GM23248 (cell line): ENCODE measurements around the gene NYAP1. TPM values are rescaled to one million over a fixed set of nuclear protein-coding genes. Genes with fewer than 3 reads are reported as not detected.

Source experiments
- DNase-seq: peaks from one replicate; pipeline ENCODE4 v3.0.0-alpha.2; 2015
- H2AFZ ChIP-seq: fragments of 200-600 bp; sonication (generic); 2 replicates; pipeline ENCODE4 v1.6.1; 2016; ENCODE audit warnings: antibody characterized with exemption
- H3F3A ChIP-seq: fragments of 200-600 bp; sonication (generic); 2 replicates; pipeline ENCODE4 v1.6.1; 2016; ENCODE audit warnings: mild to moderate bottlenecking, antibody characterized with exemption, mixed run types; ENCODE audit not compliant: insufficient read depth
- H3K27ac ChIP-seq: fragments of 200-600 bp; sonication (generic); 2 replicates; pipeline ENCODE4 v1.5.1; 2016; ENCODE audit warnings: mild to moderate bottlenecking
- H3K27me3 ChIP-seq: fragments of 200-600 bp; sonication (generic); replicated peaks from 2 replicates; pipeline ENCODE4 v1.6.1; 2016; ENCODE audit warnings: mild to moderate bottlenecking; ENCODE audit not compliant: insufficient read depth
- H3K36me3 ChIP-seq: fragments of 200-600 bp; sonication (generic); 2 replicates; pipeline ENCODE4 v1.6.1; 2016; ENCODE audit warnings: low read depth, mild to moderate bottlenecking
- H3K4me1 ChIP-seq: fragments of 200-600 bp; sonication (generic); 2 replicates; pipeline ENCODE4 v1.6.1; 2016; ENCODE audit warnings: mild to moderate bottlenecking; ENCODE audit not compliant: insufficient read depth
- H3K4me2 ChIP-seq: fragments of 200-600 bp; sonication (generic); one replicate; pipeline ENCODE4 v1.6.1; 2016; ENCODE audit warnings: mild to moderate bottlenecking; ENCODE audit not compliant: unreplicated experiment
- H3K4me3 ChIP-seq: fragments of 200-600 bp; sonication (generic); 2 replicates; pipeline ENCODE4 v1.5.1; 2016; ENCODE audit warnings: mild to moderate bottlenecking
- H3K79me2 ChIP-seq: fragments of 200-600 bp; sonication (generic); 2 replicates; pipeline ENCODE4 v1.6.1; 2016; ENCODE audit warnings: mild to moderate bottlenecking; ENCODE audit not compliant: insufficient read depth
- H3K9ac ChIP-seq: fragments of 200-600 bp; sonication (generic); 2 replicates; pipeline ENCODE4 v1.6.1; 2016; ENCODE audit warnings: mild to moderate bottlenecking
- H3K9me2 ChIP-seq: fragments of 200-600 bp; sonication (generic); 2 replicates; pipeline ENCODE4 v1.6.1; 2016; ENCODE audit warnings: mixed run types, mild to moderate bottlenecking, moderate library complexity; ENCODE audit not compliant: insufficient read depth
- H3K9me3 ChIP-seq: fragments of 200-600 bp; sonication (generic); one replicate; pipeline ENCODE4 v1.6.1; 2017; ENCODE audit warnings: low read depth
- H4K20me1 ChIP-seq: fragments of 200-600 bp; sonication (generic); 2 replicates; pipeline ENCODE4 v1.6.0; 2016; ENCODE audit not compliant: insufficient read depth
- EZH2 ChIP-seq: fragments of 200-600 bp; sonication (generic); IDR thresholded peaks from 2 replicates; pipeline ENCODE4 v1.6.1; 2018; ENCODE audit warnings: antibody characterized with exemption, mild to moderate bottlenecking; ENCODE audit not compliant: insufficient read depth, poor library complexity, severe bottlenecking
- EZH2phosphoT487 ChIP-seq: fragments of 200-600 bp; sonication (generic); IDR thresholded peaks from 2 replicates; pipeline ENCODE4 v1.6.1; 2018; ENCODE audit warnings: antibody characterized with exemption, moderate library complexity, mild to moderate bottlenecking, low read depth; ENCODE audit not compliant: insufficient read depth
- WGBS, 2 experiments: methylation state at CpG; one replicate each; pipeline ENCODE4 v1.1.6; 2015 to 2017; ENCODE audit warnings: low lambda C conversion rate in 2 of 2, low coverage in 1 of 2; ENCODE audit errors: missing lambda C conversion rate in 2 of 2; 5-methylcytosine and 5-hydroxymethylcytosine counted together
- in situ Hi-C: fragments of 300-500 bp; cut with MboI; formaldehyde crosslinking; loops from 2 replicates; pipeline ENCODE4 v1.15.0; 2020
- polyA plus RNA-seq: library from polyadenylated mRNA; unstranded; fragments of >200 nt; fragmentation: Nextera tagmentation; extraction: Ambion mirVana; gene quantifications from 2 replicates; pipeline ENCODE4 v1.2.1, GENCODE V29; 2016
- total RNA-seq: library from RNA; depleted of rRNA; stranded (reverse); fragments of >200 nt; shearing (Covaris generic); gene quantifications from 2 replicates; pipeline ENCODE4 v1.2.3, GENCODE V29; 2014

NYAP1 gene
- total and polyA plus RNA-seq, 2 experiments from 2014 or later: not detected

- Histone ChIP-seq H3K4me2 (peak overlapping the region; percentile 89), H3K79me2 (peaks cover 53% of the 10 kb centered on the region), H3K27me3 (no peaks in the 10 kb centered on the region), H3K4me3 (peak overlapping the region; percentile 93), H3K9me3 (no peaks in the 10 kb centered on the region), H3K9me2 (no peaks in the 10 kb centered on the region), H3K27ac (no peak overlapping the region), H3K4me1 (peaks cover 11% of the 10 kb centered on the region; the same call in 1 of the 2 replicates), H4K20me1 (no peaks in the 10 kb centered on the region), H3F3A (0 out of 2 replicates have a peak, but pooled peaks cover 3% of the 10 kb centered on the region), H3K36me3 (no peaks in the 10 kb centered on the region; the same call in 1 of the 2 replicates), H3K9ac (peak overlapping the region; percentile 90), H2AFZ (no peak overlapping the region)
- in situ Hi-C loops: loop anchor here (10.0 kb wide), 1 partner anchor 218 kb away; the partner anchor contains the start of gene GIGYF1
- peak; percentile 52 for DNase-seq
- TF ChIP-seq EZH2: no peak
- no peak for TF ChIP-seq EZH2phosphoT487
- WGBS, 2 experiments: 9 to 15% methylated on average over 21 to 23 of the region's 30 CpGs
These were observed 6.5 kb upstream of the NYAP1 start for GRCh38 chr7:100476903-100477870.

DNA sequence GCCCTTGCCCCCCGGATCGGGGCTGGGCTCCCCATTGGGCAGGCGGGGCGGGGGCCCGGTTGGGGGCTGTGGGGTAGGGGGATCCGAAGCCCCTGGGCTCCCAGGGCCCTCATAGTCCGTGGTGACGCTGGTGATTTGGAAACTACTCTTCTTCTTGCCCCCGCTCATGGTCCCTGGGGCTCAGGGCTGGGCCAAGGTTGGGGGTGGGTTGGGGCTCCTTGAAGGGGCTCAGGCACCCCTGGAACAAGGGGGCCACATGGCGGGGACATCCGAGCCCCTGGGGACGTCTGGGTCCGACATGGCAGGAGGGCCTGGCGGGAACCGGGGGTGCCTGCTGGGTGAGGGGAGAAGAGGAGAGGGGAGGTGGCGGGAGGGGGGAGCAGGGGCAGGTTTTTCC lies 5.9 kb upstream of the NYAP1 start:
- H3K4me1 ChIP-seq: peaks cover 11% of the 10 kb centered on the region; the same call in 1 of the 2 replicates
- H3K4me3 ChIP-seq: peak overlapping the region; percentile 93
- 0 to 1% methylated on average over 5 to 16 of the region's 16 CpGs for WGBS, 2 experiments
- peaks cover 53% of the 10 kb centered on the region for H3K79me2 ChIP-seq
- H3K4me2 ChIP-seq: peak overlapping the region; percentile 89
- H2AFZ ChIP-seq: no peak overlapping the region
- in situ Hi-C loops: loop anchor here (10.0 kb wide), 1 partner anchor 217 kb away; the partner anchor contains the start of gene GIGYF1
- H3K36me3 ChIP-seq: no peaks in the 10 kb centered on the region; the same call in 1 of the 2 replicates
- H4K20me1 ChIP-seq: no peaks in the 10 kb centered on the region
- no peaks in the 10 kb centered on the region for H3K9me2 ChIP-seq
- peak overlapping the region; percentile 64; the same call in 1 of the 2 replicates for H3K27ac ChIP-seq
- 0 out of 2 replicates have a peak, but pooled peaks cover 3% of the 10 kb centered on the region for H3F3A ChIP-seq
- peak; percentile 25 for DNase-seq
- no peaks in the 10 kb centered on the region for H3K9me3 ChIP-seq
- no peaks in the 10 kb centered on the region for H3K27me3 ChIP-seq
- H3K9ac ChIP-seq: peak overlapping the region; percentile 90
- TF ChIP-seq EZH2phosphoT487 (no peak), EZH2 (no peak)

DNA sequence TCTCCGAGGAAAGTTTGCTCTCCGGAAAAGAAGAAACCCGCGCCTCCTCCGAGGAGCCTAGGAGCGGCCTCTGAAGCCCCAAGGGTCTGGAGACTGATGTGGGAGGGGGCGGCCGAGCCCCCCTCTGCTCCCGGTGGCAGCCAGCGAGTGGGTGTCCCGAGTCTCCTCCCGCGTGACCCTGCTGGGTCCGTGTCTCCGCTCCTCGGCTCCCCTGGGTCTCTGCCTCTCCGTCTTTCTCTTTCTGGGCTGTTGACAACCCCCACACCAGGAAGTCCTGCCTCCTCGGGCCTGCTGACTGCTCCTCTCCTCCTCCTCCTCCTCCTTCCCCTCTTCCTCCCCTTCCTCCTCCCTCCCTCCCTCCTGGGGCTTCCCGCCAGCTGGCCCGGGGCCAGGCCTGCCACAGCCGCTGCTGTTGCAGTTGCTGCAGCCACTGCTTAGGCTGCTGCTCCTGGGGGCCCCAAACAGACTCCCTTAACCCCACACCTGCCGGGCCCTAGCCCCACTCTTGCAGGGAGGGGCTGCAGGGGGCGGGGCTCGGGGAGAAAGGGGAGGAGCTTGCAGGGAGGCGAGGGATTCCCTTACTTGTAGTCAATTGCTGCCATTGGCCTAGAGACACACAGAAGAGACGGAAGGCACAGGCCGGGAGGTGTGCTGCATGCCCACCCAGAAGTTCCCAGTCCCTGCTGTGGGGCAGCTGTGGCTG lies 4.6 kb upstream of the NYAP1 start, which contains the start of gene TSC22D4:
TSC22D4 (minus strand) TSS at position 257 of the 703 bp plus-strand sequence. CDS start 1,176 bp downstream, outside the sequence.
- peak; percentile 92 for DNase-seq
- TF ChIP-seq EZH2phosphoT487: no peak
- TF ChIP-seq EZH2: no peak
- peak within 1 kb of the TSS; percentile 93 for H3K4me3 ChIP-seq
- H3K9me3 ChIP-seq: no peaks in the 10 kb centered on the region
- H3K4me1 ChIP-seq: peaks cover 11% of the 10 kb centered on the region; the same call in 1 of the 2 replicates
- no peaks in the 10 kb centered on the region for H4K20me1 ChIP-seq
- H3K9me2 ChIP-seq: no peaks in the 10 kb centered on the region
- peaks cover 49% of the 10 kb centered on the region for H3K79me2 ChIP-seq
- H3K36me3 ChIP-seq: no peaks in the 10 kb centered on the region
- in situ Hi-C loops: loop anchor here (10.0 kb wide), 1 partner anchor 216 kb away; the partner anchor contains the start of gene GIGYF1
- H3K9ac ChIP-seq: peak within 1 kb of the TSS; percentile 90
- peak within 1 kb of the TSS; percentile 71 for H2AFZ ChIP-seq
- peak within 1 kb of the TSS; percentile 64 for H3K27ac ChIP-seq
- H3K4me2 ChIP-seq: peak within 1 kb of the TSS; percentile 89
- 0 out of 2 replicates have a peak, but pooled peaks cover 3% of the 10 kb centered on the region for H3F3A ChIP-seq
- H3K27me3 ChIP-seq: no peaks in the 10 kb centered on the region
- WGBS, 2 experiments: 2% methylated on average over 22 to 27 of the region's 27 CpGs

- Histone ChIP-seq H3K4me2 (no peak overlapping the region), H4K20me1 (no peaks in the 10 kb centered on the region), H3K36me3 (no peaks in the 10 kb centered on the region), H3F3A (0 out of 2 replicates have a peak, but pooled peaks cover 4% of the 10 kb centered on the region), H3K27me3 (no peaks in the 10 kb centered on the region), H2AFZ (no peak overlapping the region), H3K27ac (no peak overlapping the region), H3K9me3 (no peaks in the 10 kb centered on the region), H3K9ac (no peak overlapping the region), H3K4me1 (peaks cover 8% of the 10 kb centered on the region; the same call in 1 of the 2 replicates), H3K4me3 (no peak overlapping the region), H3K9me2 (no peaks in the 10 kb centered on the region), H3K79me2 (peaks cover 25% of the 10 kb centered on the region)
- WGBS, 2 experiments: 93 to 94% methylated on average over 1 of the region's 1 CpG
- DNase-seq: no peak
- in situ Hi-C loops: no loop called here
- TF ChIP-seq EZH2 (no peak), EZH2phosphoT487 (no peak)
These were observed 2.3 kb upstream of the NYAP1 start for GRCh38 chr7:100481466-100481865.
